HCT116 (cell line): ENCODE data around the gene KMT2C. TPM values are rescaled to one million over a fixed set of nuclear protein-coding genes. Genes with fewer than 3 reads are reported as not detected.

ENCODE experiments used
- ATAC-seq: fragments of 200-7000 bp; cut with Tn5 transposase; 2 replicates; pipeline ENCODE4 v1.9.1; 2020; ENCODE audit warnings: mild to moderate bottlenecking, moderate library complexity
- BruUV-seq: library from RNA; stranded (reverse); fragments of 400-500 nt; replicated peaks from 2 replicates; lab custom pipeline; 2021; lab: Mats Ljungman, UMichigan
- CTCF ChIA-PET: fragments of 300-600 bp; sonication (Branson Sonifier 250); formaldehyde crosslinking; loops from one replicate; lab custom pipeline; 2021; ENCODE audit warnings: antibody characterized with exemption; lab: Charles Lee
- POLR2A ChIA-PET: fragments of 300-600, 350-600 bp; sonication (Branson Sonifier 250); formaldehyde crosslinking; loops from one replicate; lab custom pipeline; 2021; ENCODE audit warnings: antibody characterized with exemption; lab: Charles Lee
- RAD21 ChIA-PET, 2 experiments: fragments of 300-600 bp; sonication (Branson Sonifier 250); formaldehyde crosslinking; loops; one replicate each; lab custom pipeline; 2023; ENCODE audit warnings: low total read pairs in 2 of 2; ENCODE audit not compliant: uncharacterized antibody in 2 of 2, unreplicated experiment in 2 of 2, low non-redundant PET in 1 of 2; lab: Charles Lee
- DNase-seq: peaks from one replicate; pipeline ENCODE4 v3.0.0-alpha.2; 2010; ENCODE audit warnings: low read depth, low spot score
- H2AFZ ChIP-seq: fragments of 200-600 bp; shearing (Covaris generic), sonication (generic); 2 replicates; pipeline ENCODE4 v1.6.1; 2017; ENCODE audit warnings: low read depth, mixed run types, mixed read lengths, antibody characterized with exemption, low read length; ENCODE audit not compliant: poor library complexity, severe bottlenecking
- H3K27ac ChIP-seq: 2 replicates; pipeline ENCODE4 v1.5.1; 2012; ENCODE audit warnings: low read depth, low read length
- H3K27me3 ChIP-seq: fragments of 200-600 bp; sonication (generic); 2 replicates; pipeline ENCODE4 v1.6.1; 2016; ENCODE audit warnings: mixed run types, low read length, mixed read lengths; ENCODE audit not compliant: insufficient read depth
- H3K36me3 ChIP-seq, 2 experiments: fragments of 200-500 bp in 1 of 2; fragments of 200-600 bp in 1 of 2; sonication (Bioruptor generic) in 1 of 2; sonication (generic) in 1 of 2; 2 replicates each; pipeline versions ENCODE4 v1.5.1 to v1.6.1; 2014 to 2016; ENCODE audit warnings: low read length in 2 of 2, inconsistent platforms in 1 of 2, mixed read lengths in 1 of 2, mixed run types in 1 of 2; ENCODE audit not compliant: insufficient read depth in 2 of 2, control insufficient read depth in 1 of 2
- H3K4me1 ChIP-seq, 2 experiments: fragments of 200-600 bp in 1 of 2; sonication (generic) in 1 of 2; 2 replicates each; pipeline versions ENCODE4 v1.5.1 to v1.6.1; 2012 to 2017; ENCODE audit warnings: low read length in 2 of 2, inconsistent platforms in 1 of 2, mild to moderate bottlenecking in 1 of 2, mixed read lengths in 1 of 2, mixed run types in 1 of 2, moderate library complexity in 1 of 2; ENCODE audit not compliant: insufficient read depth in 2 of 2, control insufficient read depth in 1 of 2
- H3K4me2 ChIP-seq: fragments of 200-600 bp; sonication (generic); 2 replicates; pipeline ENCODE4 v1.6.1; 2017; ENCODE audit warnings: mixed run types, low read length, mixed read lengths
- H3K4me3 ChIP-seq, 2 experiments: fragments of 200-600 bp in 1 of 2; sonication (generic) in 1 of 2; replicated peaks in 1 of 2; 2 replicates each; pipeline ENCODE4 v1.5.1; 2011 to 2016; ENCODE audit warnings: low read length in 2 of 2, control low read depth in 1 of 2, low read depth in 1 of 2, mild to moderate bottlenecking in 1 of 2, mixed read lengths in 1 of 2, mixed run types in 1 of 2
- H3K79me2 ChIP-seq: fragments of 200-600 bp; sonication (generic); 2 replicates; pipeline ENCODE4 v1.6.1; 2017; ENCODE audit warnings: mild to moderate bottlenecking, mixed run types, low read length, moderate library complexity, mixed read lengths; ENCODE audit not compliant: insufficient read depth
- H3K9ac ChIP-seq: fragments of 200-600 bp; sonication (generic); 2 replicates; pipeline ENCODE4 v1.6.1; 2016; ENCODE audit warnings: low read length, mixed read lengths
- H3K9me2 ChIP-seq: fragments of 200-600 bp; sonication (generic), shearing (Covaris generic); 2 replicates; pipeline ENCODE4 v1.6.1; 2017; ENCODE audit warnings: mixed run types, mild to moderate bottlenecking, moderate library complexity; ENCODE audit not compliant: insufficient read depth
- H3K9me3 ChIP-seq, 2 experiments: fragments of 200-500 bp in 1 of 2; fragments of 200-600 bp in 1 of 2; sonication (Bioruptor generic) in 1 of 2; sonication (generic) in 1 of 2; 2 replicates each; pipeline ENCODE4 v1.6.1; 2014 to 2017; ENCODE audit warnings: low read length in 2 of 2, mixed read lengths in 2 of 2, inconsistent platforms in 1 of 2, low read depth in 1 of 2, mild to moderate bottlenecking in 1 of 2, mixed run types in 1 of 2, moderate library complexity in 1 of 2; ENCODE audit not compliant: control insufficient read depth in 1 of 2, insufficient read depth in 1 of 2
- H4K20me1 ChIP-seq: fragments of 200-600 bp; sonication (generic), shearing (Covaris generic); 2 replicates; pipeline ENCODE4 v1.6.1; 2017; ENCODE audit warnings: mixed run types, mild to moderate bottlenecking, moderate library complexity; ENCODE audit not compliant: insufficient read depth
- CBX3 ChIP-seq: IDR thresholded peaks from 2 replicates; pipeline ENCODE4 v1.6.1; 2012; ENCODE audit warnings: low read depth
- EZH2phosphoT487 ChIP-seq: fragments of 200-600 bp; IDR thresholded peaks from 2 replicates; pipeline ENCODE4 v1.6.1; 2018; ENCODE audit warnings: antibody characterized with exemption, borderline replicate concordance
- POLR2A ChIP-seq: IDR thresholded peaks from 2 replicates; pipeline ENCODE4 v1.7.0; 2011; ENCODE audit warnings: borderline replicate concordance; ENCODE audit not compliant: insufficient read depth, insufficient read length; ENCODE audit errors: extremely low read depth
- REST ChIP-seq: IDR thresholded peaks from 2 replicates; pipeline ENCODE4 v1.6.1; 2012; ENCODE audit warnings: low read depth
- SIN3A ChIP-seq: IDR thresholded peaks from 2 replicates; pipeline ENCODE4 v1.6.1; 2012; ENCODE audit warnings: low read depth
- SP1 ChIP-seq: IDR thresholded peaks from 2 replicates; pipeline ENCODE4 v1.6.1; 2012; ENCODE audit warnings: low read depth
- SRF ChIP-seq: IDR thresholded peaks from 2 replicates; pipeline ENCODE4 v1.6.1; 2012; ENCODE audit warnings: low read depth
- TCF7L2 ChIP-seq: IDR thresholded peaks from 2 replicates; pipeline ENCODE4 v1.7.0; 2011; ENCODE audit warnings: borderline replicate concordance, inconsistent platforms; ENCODE audit not compliant: insufficient read depth, insufficient read length; ENCODE audit errors: extremely low read depth
- YY1 ChIP-seq: IDR thresholded peaks from 2 replicates; pipeline ENCODE4 v1.6.1; 2011; ENCODE audit warnings: low read length, low read depth, moderate library complexity, mild to moderate bottlenecking; ENCODE audit not compliant: insufficient replicate concordance; ENCODE audit errors: extremely low read depth
- intact Hi-C: fragments of 100-400 bp; cut with micrococcal nuclease; formaldehyde crosslinking; loops from 2 replicates; pipeline ENCODE4 v1.10.0; 2022
- total RNA-seq: library from RNA; stranded (reverse); gene quantifications from one replicate; pipeline ENCODE4 v1.2.1, GENCODE V29; 2021; ENCODE audit not compliant: unreplicated experiment

Gene KMT2C
- total RNA-seq, 1 experiment from 2014 or later = 22.9 TPM

DNA sequence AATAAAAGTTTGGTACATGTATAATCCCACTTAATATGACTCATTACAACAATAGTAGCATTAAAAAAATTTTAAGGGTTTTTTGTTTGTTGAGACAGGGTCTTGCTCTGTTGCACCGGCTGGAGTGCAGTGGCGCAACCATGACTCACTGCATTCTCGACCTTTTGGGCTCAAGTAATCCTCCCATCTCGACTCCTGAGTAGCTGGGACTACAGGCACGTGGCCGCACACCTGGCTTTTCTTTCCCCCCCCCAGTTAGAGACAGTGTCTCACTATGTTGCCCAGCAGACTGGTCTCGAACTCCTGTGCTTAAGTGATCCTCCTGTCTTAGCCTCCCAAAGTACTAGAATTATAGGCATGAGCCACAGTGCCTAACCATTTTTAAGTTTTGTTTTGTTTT, 40.7 kb downstream of the KMT2C start:
- H3K4me3 ChIP-seq = no peak overlapping the region
- peaks cover 7 to 14% of the 10 kb centered on the region in 2 experiments for H3K4me1 ChIP-seq
- H3K27me3 ChIP-seq = no peaks in the 10 kb centered on the region
- no peaks in the 10 kb centered on the region for H3K9me2 ChIP-seq
- TF ChIP-seq YY1 (no peak), TCF7L2 (no peak), SP1 (no peak), CBX3 (no peak), SIN3A (no peak), REST (no peak), POLR2A (no peak), SRF (no peak), EZH2phosphoT487 (no peak)
- TF ChIP-seq, all 23 proteins: peak for 0
- Histone ChIP-seq H2AFZ (no peak overlapping the region), H3K9me3 (no peaks in the 10 kb centered on the region), H3K36me3 (no peaks in the 10 kb centered on the region), H4K20me1 (0 out of 2 replicates have a peak, but pooled peaks cover 3% of the 10 kb centered on the region), H3K27ac (no peak overlapping the region; the same call in 1 of the 2 replicates), H3K4me2 (no peak overlapping the region), H3K79me2 (peaks cover 70% of the 10 kb centered on the region), H3K9ac (no peak overlapping the region)
- ChIA-PET CTCF (interaction anchor here (1.3 kb wide), 1 partner anchor 54 kb away, joined by 4 read pairs; no protein-coding TSS in a partner anchor), RAD21 (no interaction called here), POLR2A (no interaction called here)
- intact Hi-C loops = no loop called here
- no TSS peak for BruUV-seq
- DNase-seq (no peak), ATAC-seq (peak; percentile 63)
